ENCODE results near the gene CYP27C1.

- TF ChIP-seq CTCF (IDR thresholded peaks at IDR 0.05 in 2 of 3, conservative IDR thresholded peaks at IDR 0.05 in 1 of 3; ENCODE audit: insufficient read depth in 2 of 3, low read depth in 1 of 3, low read length in 3 of 3) = no peak
- no peak for TF ChIP-seq CREM (IDR thresholded peaks at IDR 0.05; ENCODE audit: low read depth)
- no peak for TF ChIP-seq RBBP5 (IDR thresholded peaks at IDR 0.05; ENCODE audit: borderline replicate concordance, insufficient read depth, low read length, poor library complexity, severe bottlenecking)
- no peak for TF ChIP-seq HMG20A (CRISPR knock-in tag; conservative IDR thresholded peaks at IDR 0.05)
- TF ChIP-seq ZNF766 (CRISPR knock-in tag; conservative IDR thresholded peaks at IDR 0.05) = no peak
- no peak for TF ChIP-seq ZNF212 (CRISPR knock-in tag; IDR thresholded peaks at IDR 0.05)
- no peak for TF ChIP-seq BRF2 (IDR thresholded peaks at IDR 0.05; ENCODE audit: borderline replicate concordance, insufficient read depth, insufficient read length)
- no peak for TF ChIP-seq SPI1 (IDR thresholded peaks at IDR 0.05; ENCODE audit: borderline replicate concordance, low read depth, low read length)
- TF ChIP-seq SMAD1 (IDR thresholded peaks at IDR 0.05; ENCODE audit: low read depth, low read length, partially characterized antibody) = no peak
- TF ChIP-seq ATF7 (IDR thresholded peaks at IDR 0.05) = no peak
- TF ChIP-seq ZHX1 (conservative IDR thresholded peaks at IDR 0.05; ENCODE audit: low read length) = no peak
- no peak for TF ChIP-seq ZFX (CRISPR knock-in tag; IDR thresholded peaks at IDR 0.05)
- no peak for TF ChIP-seq GABPB1 (CRISPR knock-in tag; IDR thresholded peaks at IDR 0.05)
- TF ChIP-seq ZBTB34 (CRISPR knock-in tag; IDR thresholded peaks at IDR 0.05) = no peak
These were observed 39.3 kb upstream of the CYP27C1 start for GRCh38 chr2:127259355-127259754.
